ENCODE measurements around the gene ZKSCAN3. TPM values are rescaled to one million over a fixed set of nuclear protein-coding genes. Genes with fewer than 3 reads are reported as not detected.
A peak's percentile ranks its signal among the peaks of the same experiment; 100 is the strongest.
"Not testable (repeated sequence)": the region's sequence is repeated elsewhere in the genome, so short reads cannot be mapped to it uniquely, and the experiment has no call there.

Gene ZKSCAN3
- total RNA-seq, 4 donors from 2014 or later = 0.29 to 12.3 (median 5.1) TPM

DNA sequence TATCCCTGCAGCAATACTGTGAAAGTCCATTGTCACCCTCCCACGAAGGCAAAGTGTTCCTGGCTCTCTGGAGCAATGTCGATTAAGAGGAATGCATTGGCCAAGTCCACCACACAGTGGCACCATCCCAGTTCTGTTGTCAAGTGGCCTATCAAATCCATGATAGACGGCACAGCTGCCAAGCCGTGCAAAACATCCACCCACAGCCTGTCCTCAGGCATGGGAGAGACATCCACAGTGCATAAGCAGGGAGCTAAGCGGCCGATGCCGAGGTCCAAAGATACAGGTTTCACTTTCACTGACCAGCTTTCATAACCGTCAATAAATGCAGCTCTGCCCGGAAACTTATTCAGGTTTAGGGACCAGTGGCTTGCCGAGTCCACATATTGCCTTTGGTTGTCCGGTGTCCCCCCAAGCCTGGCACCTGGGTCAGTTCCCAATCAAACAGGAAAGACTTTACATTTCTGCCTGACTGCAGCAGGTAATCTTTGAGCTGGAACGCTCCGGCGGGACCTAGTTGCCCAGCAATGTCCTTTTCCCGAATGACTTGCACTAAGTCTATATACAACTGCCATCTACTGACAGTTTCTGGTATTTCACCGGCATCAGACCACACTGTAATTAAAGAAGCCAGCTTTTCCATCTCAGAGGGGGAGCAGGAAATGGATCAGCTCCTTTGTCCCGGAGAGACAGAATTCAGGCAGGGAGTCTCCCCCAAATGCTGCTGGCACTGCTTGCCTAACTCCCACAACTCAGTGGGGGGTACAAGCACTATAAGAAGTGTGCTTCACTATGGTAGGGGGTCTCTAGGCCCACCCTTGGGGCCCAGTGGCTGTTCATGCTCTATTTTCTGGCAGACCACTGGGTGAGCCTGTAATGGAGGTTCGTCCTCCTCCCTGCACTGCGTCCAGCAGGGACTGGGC is 6.3 kb downstream of the ZKSCAN3 start:
- Histone ChIP-seq H3K27me3 (no peaks in the 10 kb centered on the region), H3K4me3 (peak overlapping the region; percentile 62 to 66), H3K9me3 (no peaks in the 10 kb centered on the region), H3K36me3 (no peaks in the 10 kb centered on the region), H3K27ac (peak overlapping the region; percentile 90 to 94), H3K4me1 (peaks cover 0 to under 1% of the 10 kb centered on the region in 2 donors)
- peak; percentile 69 to 87 for DNase-seq
- TF ChIP-seq POLR2A (IDR thresholded peaks at IDR 0.05) = no peak
- TF ChIP-seq, protein P1, sequence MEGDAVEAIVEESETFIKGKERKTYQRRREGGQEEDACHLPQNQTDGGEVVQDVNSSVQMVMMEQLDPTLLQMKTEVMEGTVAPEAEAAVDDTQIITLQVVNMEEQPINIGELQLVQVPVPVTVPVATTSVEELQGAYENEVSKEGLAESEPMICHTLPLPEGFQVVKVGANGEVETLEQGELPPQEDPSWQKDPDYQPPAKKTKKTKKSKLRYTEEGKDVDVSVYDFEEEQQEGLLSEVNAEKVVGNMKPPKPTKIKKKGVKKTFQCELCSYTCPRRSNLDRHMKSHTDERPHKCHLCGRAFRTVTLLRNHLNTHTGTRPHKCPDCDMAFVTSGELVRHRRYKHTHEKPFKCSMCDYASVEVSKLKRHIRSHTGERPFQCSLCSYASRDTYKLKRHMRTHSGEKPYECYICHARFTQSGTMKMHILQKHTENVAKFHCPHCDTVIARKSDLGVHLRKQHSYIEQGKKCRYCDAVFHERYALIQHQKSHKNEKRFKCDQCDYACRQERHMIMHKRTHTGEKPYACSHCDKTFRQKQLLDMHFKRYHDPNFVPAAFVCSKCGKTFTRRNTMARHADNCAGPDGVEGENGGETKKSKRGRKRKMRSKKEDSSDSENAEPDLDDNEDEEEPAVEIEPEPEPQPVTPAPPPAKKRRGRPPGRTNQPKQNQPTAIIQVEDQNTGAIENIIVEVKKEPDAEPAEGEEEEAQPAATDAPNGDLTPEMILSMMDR (IDR thresholded peaks at IDR 0.05) = peak; percentile 84 to 93 (median 88)
- intact Hi-C loops (cut with DNase I; ENCODE audit: low total_unique reads) = loop anchor here (10.0 kb wide), 1 partner anchor 221 kb away; no protein-coding TSS in a partner anchor

DNA sequence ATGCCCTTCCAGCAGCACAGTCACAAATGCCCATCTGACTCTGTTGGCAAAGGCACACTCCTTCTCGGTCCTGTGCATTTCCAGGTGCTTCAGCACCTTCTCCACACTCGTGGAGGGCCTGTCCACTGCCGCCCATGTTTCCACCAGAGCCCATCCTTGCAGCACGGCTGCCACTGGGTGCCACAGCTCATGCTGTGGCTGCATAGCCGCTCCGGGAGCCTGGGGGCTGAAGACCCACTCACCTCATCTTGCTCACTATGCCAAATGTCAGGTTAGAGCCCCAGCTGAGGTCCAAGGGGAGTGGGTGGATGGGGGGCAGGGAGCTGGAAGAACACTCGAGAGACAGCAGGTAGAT is 6.9 kb downstream of the ZKSCAN3 start:
- Histone ChIP-seq H3K4me3 (no peak overlapping the region), H3K27ac (peak overlapping the region; percentile 90 to 94), H3K9me3 (no peaks in the 10 kb centered on the region), H3K36me3 (no peaks in the 10 kb centered on the region), H3K4me1 (no peaks in the 10 kb centered on the region), H3K27me3 (no peaks in the 10 kb centered on the region)
- TF ChIP-seq, protein P1 (IDR thresholded peaks at IDR 0.05) = no peak
- TF ChIP-seq POLR2A (IDR thresholded peaks at IDR 0.05) = no peak
- intact Hi-C loops (cut with DNase I; ENCODE audit: low total_unique reads) = loop anchor here (10.0 kb wide), 1 partner anchor 222 kb away; no protein-coding TSS in a partner anchor
- no peak for DNase-seq

DNA sequence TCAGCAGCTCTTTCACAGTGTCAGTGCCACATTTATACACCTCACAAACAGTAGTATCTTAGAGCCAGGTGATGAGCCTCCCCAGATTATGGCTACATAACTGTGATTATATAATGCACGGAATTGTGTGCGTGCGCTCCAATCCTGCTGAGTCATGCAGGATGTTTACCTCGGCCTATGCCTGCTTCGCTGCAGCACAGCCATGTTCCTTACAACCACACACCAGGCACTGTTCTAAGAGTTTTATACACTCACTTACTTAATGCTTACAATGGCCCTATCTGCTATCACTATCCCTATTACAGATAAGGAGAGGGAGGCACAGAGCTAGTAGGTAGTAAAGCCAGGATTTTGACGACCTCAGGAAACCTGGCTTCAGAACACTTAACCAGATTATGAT is 7.3 kb downstream of the ZKSCAN3 start:
- DNase-seq = no peak
- Histone ChIP-seq H3K4me1 (no peaks in the 10 kb centered on the region), H3K27me3 (no peaks in the 10 kb centered on the region), H3K4me3 (no peak overlapping the region), H3K36me3 (no peaks in the 10 kb centered on the region), H3K27ac (no peak overlapping the region), H3K9me3 (no peaks in the 10 kb centered on the region)
- no peak for TF ChIP-seq POLR2A (IDR thresholded peaks at IDR 0.05)
- TF ChIP-seq, protein P1 (IDR thresholded peaks at IDR 0.05) = no peak
- intact Hi-C loops (cut with DNase I; ENCODE audit: low total_unique reads) = loop anchor here (10.0 kb wide), 1 partner anchor 222 kb away; no protein-coding TSS in a partner anchor

DNA sequence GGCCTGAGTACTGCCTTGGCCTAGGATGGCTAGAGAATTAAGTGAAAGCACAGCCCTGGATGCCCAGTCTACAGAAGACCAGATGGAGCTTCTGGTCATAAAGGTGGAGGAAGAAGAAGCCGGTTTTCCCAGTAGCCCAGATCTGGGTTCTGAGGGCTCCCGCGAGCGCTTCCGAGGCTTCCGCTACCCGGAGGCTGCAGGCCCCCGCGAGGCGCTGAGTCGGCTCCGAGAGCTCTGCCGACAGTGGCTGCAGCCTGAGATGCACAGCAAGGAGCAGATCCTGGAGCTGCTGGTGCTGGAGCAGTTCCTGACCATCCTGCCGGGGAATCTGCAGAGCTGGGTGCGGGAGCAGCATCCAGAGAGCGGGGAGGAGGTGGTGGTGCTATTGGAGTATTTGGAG is 9.8 kb downstream of the ZKSCAN3 start:
- not testable (repeated sequence) for H3K4me3 ChIP-seq, DNase-seq, H3K36me3 ChIP-seq, H3K27me3 ChIP-seq, H3K4me1 ChIP-seq, H3K27ac ChIP-seq, H3K9me3 ChIP-seq
- intact Hi-C loops (cut with DNase I; ENCODE audit: low total_unique reads) = loop anchor here (10.0 kb wide), 1 partner anchor 225 kb away; no protein-coding TSS in a partner anchor

DNA sequence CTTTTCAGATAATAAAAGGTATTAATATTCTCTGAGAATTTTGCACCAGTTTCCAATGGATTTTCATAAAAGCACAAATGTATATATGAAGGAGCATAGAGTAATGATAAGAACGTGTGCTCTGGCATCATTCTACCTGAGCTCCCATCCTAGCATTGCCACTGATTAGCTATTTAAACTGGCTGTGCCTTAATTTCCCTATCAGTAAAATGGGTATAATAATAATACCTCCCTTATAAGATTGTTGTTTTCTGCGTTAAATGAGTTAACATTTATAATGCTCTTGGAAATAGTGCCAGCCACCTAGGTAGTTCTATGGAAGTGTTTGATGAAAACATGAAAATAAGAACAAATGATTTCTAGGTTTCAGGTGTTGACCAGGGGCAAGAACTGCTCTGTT is 11.2 kb downstream of the ZKSCAN3 start:
- Histone ChIP-seq H3K27ac (no peak overlapping the region), H3K9me3 (no peaks in the 10 kb centered on the region), H3K27me3 (no peaks in the 10 kb centered on the region), H3K36me3 (no peaks in the 10 kb centered on the region), H3K4me1 (no peaks in the 10 kb centered on the region), H3K4me3 (no peak overlapping the region)
- intact Hi-C loops (cut with DNase I; ENCODE audit: low total_unique reads) = no loop called here
- no peak for DNase-seq
- no peak for TF ChIP-seq POLR2A (IDR thresholded peaks at IDR 0.05)
- TF ChIP-seq, protein P1 (IDR thresholded peaks at IDR 0.05) = no peak

DNA sequence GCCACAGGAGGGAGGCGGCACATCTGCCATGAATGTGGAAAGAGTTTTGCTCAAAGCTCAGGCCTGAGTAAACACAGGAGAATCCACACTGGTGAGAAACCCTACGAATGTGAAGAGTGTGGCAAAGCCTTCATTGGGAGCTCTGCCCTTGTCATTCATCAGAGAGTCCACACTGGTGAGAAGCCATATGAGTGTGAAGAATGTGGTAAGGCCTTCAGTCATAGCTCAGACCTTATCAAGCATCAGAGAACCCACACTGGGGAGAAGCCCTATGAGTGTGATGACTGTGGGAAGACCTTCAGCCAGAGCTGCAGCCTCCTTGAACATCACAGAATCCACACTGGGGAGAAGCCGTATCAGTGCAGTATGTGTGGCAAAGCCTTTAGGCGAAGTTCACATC is 15.8 kb downstream of the ZKSCAN3 start:
- DNase-seq; H3K27ac ChIP-seq; H3K36me3 ChIP-seq; intact Hi-C loops (cut with DNase I; ENCODE audit: low total_unique reads); H3K9me3 ChIP-seq; H3K27me3 ChIP-seq; H3K4me1 ChIP-seq; H3K4me3 ChIP-seq: not testable (repeated sequence)
